GM18505 (cell line): ENCODE data around the gene LRPAP1.
"Not testable (repeated sequence)": the region's sequence is repeated elsewhere in the genome, so short reads cannot be mapped to it uniquely, and the experiment has no call there.

Experiments
- ATAC-seq: cut with Tn5 transposase; IDR thresholded peaks from one replicate; pipeline ENCODE4 v1.9.1; 2021; ENCODE audit not compliant: unreplicated experiment
- POLR2A ChIP-seq: IDR thresholded peaks from 4 replicates; pipeline ENCODE4 v1.6.1; 2011; ENCODE audit warnings: borderline replicate concordance; ENCODE audit not compliant: insufficient read depth, insufficient read length; ENCODE audit errors: extremely low read depth

Gene LRPAP1

DNA sequence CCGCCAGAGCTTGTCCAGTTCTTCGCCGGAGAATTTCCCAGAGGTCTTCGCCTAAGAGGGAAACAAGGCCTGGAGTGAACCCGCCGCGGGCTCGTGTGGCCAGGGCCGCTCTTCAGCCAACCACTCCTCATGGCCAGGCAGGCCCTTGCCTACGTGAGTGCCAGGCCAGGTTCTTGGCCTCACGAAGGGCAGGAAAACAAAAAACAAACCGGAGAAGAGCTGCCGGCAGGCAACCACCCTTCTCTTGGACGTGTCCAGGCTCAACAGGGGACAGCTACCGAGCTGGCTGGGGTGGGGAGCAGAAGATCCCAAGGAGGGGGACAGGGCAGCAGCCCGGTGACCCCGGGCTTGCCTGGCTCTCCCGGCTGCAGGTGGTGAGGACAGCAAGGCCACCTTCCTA, 13.3 kb downstream of the LRPAP1 start:
- no peak for TF ChIP-seq POLR2A
- no peak for ATAC-seq

DNA sequence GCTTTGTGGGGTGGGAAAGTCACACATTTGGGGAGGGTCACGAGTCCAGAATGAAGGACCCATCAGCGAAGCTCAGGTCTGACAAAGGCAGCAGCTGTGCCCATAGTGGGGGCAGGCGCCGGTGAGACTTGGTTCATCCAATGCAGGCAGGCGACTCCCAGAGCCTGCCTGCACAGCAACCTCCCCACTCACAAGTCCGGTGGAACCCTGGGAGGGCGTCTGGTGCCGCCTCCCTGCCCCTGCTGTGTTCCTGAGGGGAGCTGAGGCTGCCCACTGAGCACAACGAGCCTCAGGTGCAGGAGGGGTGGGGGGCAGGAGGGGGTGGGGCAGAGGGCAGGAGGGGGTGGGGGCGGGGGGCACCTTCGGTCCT, 13.7 kb downstream of the LRPAP1 start:
- no peak for ATAC-seq
- no peak for TF ChIP-seq POLR2A

- no peak for TF ChIP-seq POLR2A
- ATAC-seq: no peak
These were observed 14.3 kb downstream of the LRPAP1 start for GRCh38 chr4:3517731-3518510.

DNA sequence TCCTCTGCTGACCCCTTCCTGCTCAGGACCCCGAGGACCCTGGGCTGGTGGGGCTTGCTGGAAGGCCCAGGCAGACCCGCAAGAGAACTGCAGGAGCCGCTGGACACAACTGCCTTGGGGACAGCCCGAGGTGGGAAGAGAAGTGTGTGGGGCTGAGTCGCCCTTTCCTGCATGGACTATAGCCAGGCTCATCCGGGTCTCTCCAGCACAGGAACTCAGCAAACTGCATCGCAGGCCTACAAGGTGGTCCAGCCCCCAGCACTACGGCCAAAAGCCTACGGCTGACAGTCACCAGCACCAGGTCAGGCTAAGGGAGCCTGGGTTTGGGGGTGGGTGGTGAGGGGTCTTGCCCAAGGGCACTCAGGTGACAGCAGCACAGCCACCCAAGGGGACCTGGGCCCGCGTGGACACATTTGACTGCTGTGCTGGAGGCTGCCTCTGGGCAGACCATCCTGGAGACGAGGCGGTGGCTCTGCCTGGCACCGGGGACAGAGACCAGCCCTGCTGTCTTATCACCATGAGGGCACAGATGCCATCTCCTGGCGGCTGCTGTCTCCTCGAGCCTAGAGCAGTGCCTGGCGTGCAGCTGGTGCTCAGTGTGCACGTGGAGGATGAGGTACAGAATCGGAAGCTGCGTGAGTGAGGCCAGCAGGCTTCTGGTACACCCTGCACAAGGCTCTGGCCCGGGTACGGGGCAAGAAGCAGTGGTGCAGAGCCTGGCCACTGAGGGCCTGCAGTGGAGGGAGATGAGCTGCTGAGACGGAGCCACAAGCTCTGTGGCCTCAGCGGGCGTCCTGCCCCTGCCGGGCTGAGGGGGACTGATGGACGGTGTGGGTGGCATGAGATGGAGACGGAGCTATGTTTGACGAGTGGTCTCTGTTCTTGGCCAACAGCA, 15.1 kb downstream of the LRPAP1 start:
- no peak for TF ChIP-seq POLR2A

GRCh38 chr4:3516061-3516835, 16.0 kb downstream of the LRPAP1 start:
- TF ChIP-seq POLR2A: no peak
- no peak for ATAC-seq

More for the DNA sequence above, 15.1 kb downstream of the LRPAP1 start:
- no peak for ATAC-seq

- TF ChIP-seq POLR2A: no peak
- no peak for ATAC-seq
These were observed 16.6 kb downstream of the LRPAP1 start for GRCh38 chr4:3515646-3516045.

- no peak for ATAC-seq
- no peak for TF ChIP-seq POLR2A
These were observed 17.3 kb downstream of the LRPAP1 start for GRCh38 chr4:3514806-3515501.

- no peak for TF ChIP-seq POLR2A
- ATAC-seq: no peak
These were observed 17.9 kb downstream of the LRPAP1 start for GRCh38 chr4:3514221-3514780.

GRCh38 chr4:3513807-3514206, 18.4 kb downstream of the LRPAP1 start:
- no peak for ATAC-seq
- TF ChIP-seq POLR2A: no peak

- ATAC-seq: no peak
- no peak for TF ChIP-seq POLR2A
These were observed 19.5 kb downstream of the LRPAP1 start for GRCh38 chr4:3512719-3513118.

DNA sequence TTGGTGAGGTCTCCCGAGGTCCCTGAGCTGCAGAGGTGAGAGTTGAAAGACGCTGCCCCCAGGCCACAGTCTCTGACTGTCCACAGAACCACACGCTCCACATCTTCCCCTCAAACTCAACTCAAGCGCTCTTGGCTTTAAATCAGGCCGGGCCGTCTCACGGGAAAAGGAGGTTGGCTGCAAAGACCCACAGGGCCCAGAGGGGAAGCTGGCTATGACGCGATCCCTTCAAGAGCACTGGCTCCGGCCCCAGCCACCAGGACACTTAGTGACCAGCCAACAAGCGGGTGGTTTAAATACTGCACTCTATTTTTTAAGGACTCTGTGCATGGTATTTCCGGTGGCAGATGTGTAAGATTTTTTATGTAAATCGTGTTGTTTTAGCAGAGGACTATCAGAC, 19.9 kb downstream of the LRPAP1 start:
- TF ChIP-seq POLR2A: no peak
- ATAC-seq: no peak

DNA sequence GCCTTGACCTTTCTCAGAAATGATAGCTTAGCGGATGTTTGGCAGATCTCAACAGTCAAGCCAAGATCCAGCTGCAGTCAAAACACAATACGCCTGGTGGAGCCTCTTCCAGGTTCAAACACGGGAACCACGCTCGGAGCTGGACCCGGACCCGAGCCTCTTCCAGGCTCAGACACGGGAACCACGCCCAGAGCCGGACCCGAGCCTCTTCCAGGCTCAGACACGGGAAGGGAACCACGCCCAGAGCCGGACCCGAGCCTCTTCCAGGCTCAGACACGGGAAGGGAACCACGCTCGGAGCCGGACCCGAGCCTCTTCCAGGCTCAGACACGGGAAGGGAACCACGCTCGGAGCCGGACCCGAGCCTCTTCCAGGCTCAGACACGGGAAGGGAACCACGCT, 20.6 kb downstream of the LRPAP1 start:
- not testable (repeated sequence) for ATAC-seq

DNA sequence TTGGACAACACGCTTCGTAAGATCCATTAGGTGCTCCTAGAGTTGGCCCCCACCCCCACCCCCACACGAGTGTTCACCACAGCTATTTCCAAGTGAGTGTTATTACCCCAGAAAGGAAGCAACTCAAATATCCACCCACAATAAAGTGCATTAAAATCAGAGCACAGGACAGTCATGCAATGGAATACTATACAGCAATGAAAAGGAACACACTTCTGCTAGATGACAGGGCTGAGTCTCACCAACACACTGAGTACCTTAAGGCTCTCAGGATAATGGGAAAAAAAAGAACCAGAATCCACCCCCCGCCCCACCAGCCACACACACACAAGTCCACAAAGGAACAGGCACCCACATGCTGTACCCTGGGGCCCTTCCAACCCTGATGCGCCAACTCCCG, 21.0 kb downstream of the LRPAP1 start:
- ATAC-seq: no peak
- no peak for TF ChIP-seq POLR2A

DNA sequence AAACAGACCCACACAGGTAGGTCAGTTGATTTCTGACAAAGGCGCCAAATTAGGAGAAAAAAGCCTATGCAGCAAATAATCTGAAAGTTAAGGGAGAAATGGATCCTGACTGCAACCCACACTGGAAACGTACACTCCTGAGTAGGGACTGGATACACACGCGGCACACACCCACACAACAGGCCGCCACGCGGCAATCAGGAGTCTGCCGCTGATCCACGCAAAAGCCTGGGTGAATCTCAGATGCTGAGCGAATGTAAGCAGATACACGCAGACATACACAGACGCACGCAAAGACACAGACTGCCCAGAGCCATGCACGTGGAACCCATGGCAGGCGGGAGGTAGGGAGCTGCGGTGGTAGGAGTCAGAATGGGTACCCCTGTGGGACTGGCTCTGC, 21.7 kb downstream of the LRPAP1 start:
- TF ChIP-seq POLR2A: no peak
- ATAC-seq: no peak
